ENCODE data around the gene NAT16.
A peak's percentile ranks its signal among the peaks of the same experiment; 100 is the strongest.
"Not testable (repeated sequence)": the region's sequence is repeated elsewhere in the genome, so short reads cannot be mapped to it uniquely, and the experiment has no call there.

Gene NAT16

GRCh38 chr7:101201695-101202602 lies 21.9 kb upstream of the NAT16 start:
- DNase-seq = no peak

- no peak for DNase-seq
Measured at GRCh38 chr7:101200862-101201599, 20.9 kb upstream of the NAT16 start, which contains the start of gene MOGAT3. Gene MOGAT3 (minus strand): TSS chr7:101201036. CDS start chr7:101200854, 182 bp downstream.

GRCh38 chr7:101200504-101200861 lies 20.4 kb upstream of the NAT16 start:
- DNase-seq = no peak

DNA sequence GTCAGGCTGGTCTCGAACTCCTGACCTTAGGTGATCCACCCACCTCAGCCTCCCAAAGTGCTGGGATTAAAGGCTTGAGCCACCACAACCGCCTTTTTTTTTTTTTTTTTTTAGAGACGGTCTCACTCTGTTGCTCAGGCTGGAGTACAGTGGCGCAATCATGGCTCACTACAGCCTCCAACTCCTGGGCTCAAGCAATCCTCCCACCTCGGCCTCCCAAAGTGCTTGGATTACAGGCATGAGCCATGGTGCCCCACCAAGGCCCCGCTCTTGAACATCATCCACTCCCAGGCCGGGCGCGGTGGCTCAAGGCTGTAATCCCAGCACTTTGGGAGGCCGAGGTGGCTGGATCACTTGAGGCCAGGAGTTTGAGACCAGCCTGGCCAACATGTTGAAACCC lies 19.4 kb upstream of the NAT16 start:
- DNase-seq = not testable (repeated sequence)

DNA sequence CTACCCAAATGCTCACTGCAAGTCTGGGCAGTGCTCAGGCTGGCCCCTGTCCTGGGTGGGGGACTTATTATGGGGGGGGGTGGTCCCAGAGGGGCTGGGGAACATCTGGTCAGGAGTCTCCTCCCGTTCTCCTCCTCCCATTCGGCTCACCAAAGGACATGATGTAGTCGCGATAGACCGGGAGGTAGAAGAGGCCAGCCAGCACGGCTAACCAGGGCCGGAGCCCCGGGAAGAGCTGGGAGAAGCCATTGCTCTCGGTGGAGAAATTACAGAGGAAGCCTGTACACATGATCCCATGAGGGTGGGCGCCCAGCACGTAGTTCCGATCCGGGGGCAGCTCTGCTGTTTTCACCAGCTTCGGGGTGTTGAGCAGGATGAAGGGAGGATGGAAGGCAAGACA lies 18.4 kb upstream of the NAT16 start:
- no peak for DNase-seq

GRCh38 chr7:101197991-101198390 lies 17.9 kb upstream of the NAT16 start:
- no peak for DNase-seq

DNA sequence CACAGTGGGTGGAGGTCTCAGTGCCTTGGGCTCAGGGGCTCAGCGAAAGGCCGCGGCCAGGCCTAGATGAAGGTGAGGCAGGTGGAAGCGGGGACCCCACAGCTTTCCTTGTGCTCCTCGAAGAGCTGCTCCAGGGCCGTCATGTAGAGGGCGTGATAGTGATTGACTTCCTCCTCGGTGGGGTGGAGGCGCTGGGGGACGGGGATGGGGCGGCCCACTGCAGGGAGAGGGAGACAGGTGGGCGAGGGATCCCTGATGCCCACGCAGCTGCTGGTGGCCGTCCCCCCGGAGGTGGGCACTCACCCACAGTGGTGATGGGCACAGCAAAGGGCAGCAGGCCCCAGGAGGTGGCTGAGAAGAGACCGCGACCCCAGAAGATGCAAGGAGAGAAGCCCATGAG lies 15.8 kb upstream of the NAT16 start:
- no peak for DNase-seq

DNA sequence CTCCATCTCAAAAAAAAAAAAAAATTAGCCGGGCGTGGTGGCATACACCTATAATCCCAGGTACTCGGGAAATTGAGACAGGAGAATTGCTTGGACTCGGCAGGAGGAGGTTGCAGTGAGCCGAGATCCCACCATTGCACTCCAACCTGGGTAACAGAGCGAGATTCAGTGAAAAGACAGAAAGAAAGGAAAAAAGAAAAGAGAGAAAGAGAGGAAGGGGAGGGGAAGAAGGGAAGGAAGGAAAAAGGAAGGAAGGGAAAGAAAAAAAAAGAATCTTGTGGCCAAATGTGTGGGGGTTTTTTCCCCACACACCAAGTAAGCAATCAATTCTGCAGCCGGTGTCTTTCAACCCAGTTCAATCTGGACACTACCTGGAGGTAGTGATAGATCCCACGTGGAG lies 9.0 kb upstream of the NAT16 start:
- DNase-seq = no peak

- DNase-seq = no peak
Measured at GRCh38 chr7:101186844-101187428, 6.8 kb upstream of the NAT16 start.

- DNase-seq = no peak
Measured at GRCh38 chr7:101186194-101186593, 6.1 kb upstream of the NAT16 start.

GRCh38 chr7:101185258-101185839 lies 5.3 kb upstream of the NAT16 start:
- no peak for DNase-seq

GRCh38 chr7:101179713-101180112 lies 380 bp downstream of the NAT16 start:
- DNase-seq = no peak

- DNase-seq = no peak
Measured at GRCh38 chr7:101179117-101179516, 976 bp downstream of the NAT16 start.

DNA sequence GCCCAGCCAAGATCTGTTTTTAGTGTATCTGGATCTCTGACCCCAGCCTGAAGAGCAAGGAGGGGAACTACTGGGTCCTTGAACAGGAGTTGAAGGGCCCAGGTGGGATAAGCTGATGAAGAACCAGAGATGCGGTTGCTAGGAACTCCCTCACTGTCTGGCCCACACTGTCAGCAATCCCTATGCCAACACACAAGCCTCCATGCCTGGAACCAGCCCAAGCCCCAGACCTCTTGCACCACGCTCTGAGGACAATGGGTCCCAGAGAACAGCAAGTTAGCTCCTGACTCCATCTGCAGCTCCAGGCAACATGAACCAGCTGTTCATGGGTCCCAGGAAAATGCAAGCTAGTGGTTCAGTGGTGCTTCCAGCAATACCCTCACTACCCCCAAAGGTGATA lies 2.4 kb downstream of the NAT16 start:
- no peak for DNase-seq

DNA sequence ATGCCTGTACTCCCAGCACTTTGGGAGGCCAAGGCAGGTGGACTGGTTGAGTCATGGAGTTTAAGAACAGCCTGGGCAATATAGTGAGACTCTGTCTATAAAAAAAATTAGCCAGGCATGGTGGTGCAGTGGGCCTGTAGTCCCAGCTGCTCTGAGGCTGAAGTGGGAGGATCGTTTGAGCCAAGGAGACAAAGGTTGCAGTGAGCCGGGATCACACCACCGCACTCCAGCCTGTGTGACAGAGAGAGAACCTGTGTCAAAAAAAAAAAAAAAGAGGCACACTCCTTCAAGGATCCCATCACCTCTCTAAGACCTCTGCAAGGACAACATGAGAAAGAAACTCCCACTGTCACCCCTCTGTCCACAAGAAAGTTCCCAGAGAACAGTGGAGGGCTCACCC lies 4.4 kb downstream of the NAT16 start:
- DNase-seq = no peak

GRCh38 chr7:101174322-101174854 lies 5.7 kb downstream of the NAT16 start:
- no peak for DNase-seq

DNA sequence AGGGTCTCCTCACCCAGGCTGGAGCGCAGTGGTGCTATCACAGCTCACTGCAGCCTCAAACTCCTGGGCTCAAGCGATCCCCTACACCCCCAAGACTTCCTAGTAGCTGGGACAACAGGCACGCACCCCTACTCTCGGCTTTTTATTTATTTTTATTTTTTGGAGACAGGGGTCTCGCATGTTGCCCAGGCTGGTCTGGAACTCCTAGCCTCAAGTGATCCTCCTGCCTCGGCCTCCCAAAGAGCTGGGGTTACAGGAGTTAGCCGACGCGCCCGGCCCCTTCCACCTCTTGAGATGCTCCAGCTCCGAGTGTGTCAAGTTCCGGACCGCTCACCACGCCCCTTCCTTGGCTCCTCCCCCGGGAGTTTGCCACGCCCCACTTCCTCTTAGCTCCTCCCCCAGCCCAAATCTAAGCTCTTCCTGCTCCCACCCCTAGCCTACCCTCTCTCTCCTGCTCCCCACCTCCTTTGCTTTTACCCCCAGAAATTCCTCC lies 6.3 kb downstream of the NAT16 start:
- DNase-seq = peak; percentile 35

GRCh38 chr7:101172854-101173751 lies 7.0 kb downstream of the NAT16 start:
- DNase-seq = no peak

DNA sequence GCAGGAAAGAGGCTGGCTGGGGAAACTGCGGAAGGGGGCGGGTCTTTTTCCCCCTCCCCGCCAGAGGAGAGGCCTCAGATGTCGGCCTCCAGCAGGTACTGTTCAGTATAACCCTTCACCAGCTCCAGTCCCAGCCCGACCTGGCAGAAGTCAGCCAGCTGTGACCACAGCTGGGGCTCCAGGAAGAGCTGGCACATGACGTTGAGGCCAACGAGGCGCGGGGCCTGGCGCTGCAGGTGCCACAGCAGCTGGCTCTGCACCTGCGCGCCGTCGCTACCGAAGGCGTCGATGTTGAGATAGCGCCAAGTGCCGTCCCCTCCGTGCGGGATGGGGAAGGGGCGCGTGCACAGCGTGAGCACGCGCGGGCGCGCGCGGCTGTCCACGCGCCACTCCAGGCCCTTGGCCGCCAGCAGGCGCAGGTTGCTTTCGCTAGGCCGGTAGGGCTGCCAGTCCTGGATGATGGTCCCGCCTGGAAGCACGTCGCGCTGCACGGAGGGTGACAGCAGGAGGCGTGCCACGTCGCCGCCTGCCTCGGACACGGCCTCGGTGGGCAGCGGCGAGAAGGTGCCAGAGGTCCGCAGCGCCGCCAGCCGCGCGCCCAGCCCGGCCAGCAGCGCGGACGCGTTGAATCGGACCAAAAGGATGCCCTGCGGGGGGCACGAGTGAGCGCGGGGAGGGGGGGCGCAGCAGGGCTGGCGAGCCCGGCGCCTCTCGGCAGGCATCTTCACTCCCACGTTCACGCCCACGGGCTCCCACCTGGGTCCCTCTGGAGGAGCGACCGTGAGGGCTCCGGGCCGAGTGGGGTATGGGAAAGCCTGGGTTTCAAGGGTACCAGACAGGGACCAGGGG lies 7.9 kb downstream of the NAT16 start:
- DNase-seq = no peak

GRCh38 chr7:101171442-101171837 lies 8.7 kb downstream of the NAT16 start:
- DNase-seq = no peak
